K562 (cell line): Measurements from ENCODE around the gene CDC6. TPM values are rescaled to one million over a fixed set of nuclear protein-coding genes. Genes with fewer than 3 reads are reported as not detected.

Source experiments
- ATAC-seq: fragments of 200-7000 bp; cut with Tn5 transposase; 3 replicates; pipeline ENCODE4 v1.9.1; 2020; ENCODE audit warnings: moderate library complexity
- BruUV-seq: library from RNA; stranded (reverse); fragments of 400-500 nt; replicated peaks from 2 replicates; lab custom pipeline; 2021; lab: Mats Ljungman, UMichigan
- CTCF ChIA-PET: fragments of 300-600 bp; formaldehyde crosslinking; extraction: SDS; loops from one replicate; lab custom pipeline; 2021; ENCODE audit warnings: low intra/inter-chr PET ratio; lab: Yijun Ruan, JAX
- POLR2A ChIA-PET: fragments of 300-600, 350-650 bp; sonication (Branson Sonifier 250); formaldehyde crosslinking; extraction: SDS; loops from one replicate; lab custom pipeline; 2021; ENCODE audit warnings: antibody characterized with exemption, inconsistent platforms; lab: Yijun Ruan, JAX
- DNase-seq, 4 experiments: peaks; one replicate each; pipeline versions ENCODE4 v3.0.0 to v3.0.0-alpha.2; 2011 to 2018; ENCODE audit warnings: low spot score in 3 of 4, mixed read lengths in 3 of 4; ENCODE audit errors: extremely low read depth in 1 of 4
- FAIRE-seq: peaks from 2 replicates; lab custom pipeline; 2011; peaks lifted over from hg19 to GRCh38; lab: Jason Lieb, UNC
- H2AFZ ChIP-seq: 2 replicates; pipeline ENCODE4 v1.6.0; 2011; ENCODE audit warnings: low read depth, low read length, control low read depth, inconsistent platforms
- H3K27ac ChIP-seq: fragments of 200-600 bp; 3 replicates; pipeline ENCODE4 v1.8.0; 2011; ENCODE audit warnings: low read depth, mild to moderate bottlenecking, control low read depth, inconsistent platforms, low read length, moderate library complexity, mixed read lengths; ENCODE audit errors: extremely low read depth
- H3K27me3 ChIP-seq, 2 experiments: fragments of 300-600 bp in 1 of 2; 2 replicates in 1 of 2; 3 replicates in 1 of 2; pipeline versions ENCODE4 v1.6.0 to v1.8.0; 2011; ENCODE audit warnings: inconsistent platforms in 2 of 2, low read length in 2 of 2, mild to moderate bottlenecking in 1 of 2, mixed read lengths in 1 of 2, moderate library complexity in 1 of 2; ENCODE audit not compliant: control insufficient read depth in 2 of 2, insufficient read depth in 2 of 2
- H3K36me3 ChIP-seq: fragments of 300-600 bp; 3 replicates; pipeline ENCODE4 v1.8.0; 2011; ENCODE audit warnings: mild to moderate bottlenecking, low read length, inconsistent platforms; ENCODE audit not compliant: control insufficient read depth, insufficient read depth
- H3K4me1 ChIP-seq, 2 experiments: fragments of 200-600 bp in 1 of 2; replicated peaks in 1 of 2; 2 replicates in 1 of 2; 3 replicates in 1 of 2; pipeline versions ENCODE4 v1.5.1 to v1.8.0; 2011; ENCODE audit warnings: inconsistent platforms in 2 of 2, low read length in 2 of 2, mild to moderate bottlenecking in 1 of 2, mixed read lengths in 1 of 2, moderate library complexity in 1 of 2; ENCODE audit not compliant: control insufficient read depth in 2 of 2, insufficient read depth in 2 of 2
- H3K4me2 ChIP-seq: 2 replicates; pipeline ENCODE4 v1.6.1; 2011; ENCODE audit warnings: low read length, control low read depth, inconsistent platforms, mixed read lengths; ENCODE audit not compliant: insufficient read depth
- H3K4me3 ChIP-seq: fragments of 200-600 bp; sonication (generic), shearing (Covaris generic); 2 replicates; pipeline ENCODE4 v1.5.1; 2016; ENCODE audit warnings: control low read depth, inconsistent platforms
- H3K79me2 ChIP-seq: fragments of 200-600 bp; 3 replicates; pipeline ENCODE4 v1.8.0; 2011; ENCODE audit warnings: low read length, inconsistent platforms; ENCODE audit not compliant: control insufficient read depth, insufficient read depth
- H3K9ac ChIP-seq, 2 experiments: 2 replicates each; pipeline versions ENCODE4 v1.6.0 to v1.6.1; 2011; ENCODE audit warnings: low read depth in 2 of 2, low read length in 2 of 2, control low read depth in 1 of 2, inconsistent platforms in 1 of 2, mild to moderate bottlenecking in 1 of 2, mixed read lengths in 1 of 2; ENCODE audit not compliant: insufficient read depth in 1 of 2
- H3K9me1 ChIP-seq: one replicate; pipeline ENCODE4 v1.6.0; 2011; ENCODE audit warnings: inconsistent platforms, mild to moderate bottlenecking, low read length, moderate library complexity; ENCODE audit not compliant: control insufficient read depth, insufficient read depth
- H3K9me3 ChIP-seq: replicated peaks from 2 replicates; pipeline ENCODE4 v1.5.1; 2011; ENCODE audit warnings: low read depth, low read length, inconsistent platforms; ENCODE audit not compliant: control insufficient read depth, insufficient read depth
- H4K20me1 ChIP-seq: replicated peaks from 2 replicates; pipeline ENCODE4 v1.6.1; 2011; ENCODE audit warnings: low read length, inconsistent platforms, mixed read lengths; ENCODE audit not compliant: control insufficient read depth, insufficient read depth
- BCL6 ChIP-seq: fragments of 250-450 bp; sonication (Bioruptor Pico); IDR thresholded peaks from 2 replicates; pipeline ENCODE4 v1.4.0; 2020
- TSHZ1 ChIP-seq: fragments of 250-450 bp; sonication (Bioruptor Pico); IDR thresholded peaks from 2 replicates; pipeline ENCODE4 v1.4.0; 2020; ENCODE audit warnings: mild to moderate bottlenecking, moderate library complexity
- ZNF212 ChIP-seq: fragments of 450-650 bp; formaldehyde crosslinking; IDR thresholded peaks from 2 replicates; pipeline ENCODE4 v1.4.0; 2020; ENCODE audit warnings: mild to moderate bottlenecking
- WGBS: fragments of 100-300 bp; shearing (Covaris generic); methylation state at CpG from one replicate; pipeline ENCODE4 v1.1.6; 2016; ENCODE audit warnings: low coverage, mixed read lengths; ENCODE audit not compliant: insufficient coverage; ENCODE audit errors: missing lambda C conversion rate; 5-methylcytosine and 5-hydroxymethylcytosine counted together
- in situ Hi-C: fragments of 300-500 bp; cut with MboI; formaldehyde crosslinking; loops from 4 replicates; pipeline ENCODE4 v1.15.0; 2018; ENCODE audit warnings: inconsistent platforms, mixed read lengths
- intact Hi-C: fragments of 100-400 bp; cut with micrococcal nuclease; formaldehyde crosslinking; loops from 2 replicates; pipeline ENCODE4 v1.14.2; 2022
- polyA plus RNA-seq, 8 experiments: library from polyadenylated mRNA; depleted of rRNA in 4 of 8; stranded (reverse) in 5 of 8; unstranded in 3 of 8; fragments of >200 nt; fragmentation: Nextera tagmentation in 2 of 8; fragmentation: Illumina TruSeq in 1 of 8; extraction: Ambion mirVana in 2 of 8; extraction: Trizol in 1 of 8; gene quantifications; 2 replicates each; pipeline versions ENCODE4 v1.2.1 to v1.2.3, GENCODE V29; 2011 to 2014; ENCODE audit warnings: inconsistent platforms in 1 of 8, missing spikeins in 1 of 8
- total RNA-seq, 7 experiments: library from RNA; depleted of rRNA in 6 of 7; stranded (reverse); fragments of >200 nt in 6 of 7; fragmentation: Illumina TruSeq in 2 of 7; extraction: Trizol in 2 of 7; gene quantifications; 2 replicates each; pipeline versions ENCODE4 v1.2.1 to v1.2.3, GENCODE V29; 2011 to 2021; ENCODE audit warnings: low replicate concordance in 1 of 7

Gene CDC6
- total and polyA plus RNA-seq, 9 of the 15 experiments (the other 6 are each of a cell fraction or from before 2014, with no cell fraction given) = 29.6 to 141 (median 106) TPM

GRCh38 chr17:40268141-40268712, 19.5 kb upstream of the CDC6 start (continued):
- TF ChIP-seq TSHZ1 = no peak
- no peak for TF ChIP-seq BCL6

GRCh38 chr17:40278414-40278813, 9.3 kb upstream of the CDC6 start:
- no peak overlapping the region for H3K9ac ChIP-seq
- H3K9me3 ChIP-seq = no peaks in the 10 kb centered on the region
- no peak overlapping the region for H2AFZ ChIP-seq
- intact Hi-C loops (no loop called here), in situ Hi-C loops (loop anchor here (25.0 kb wide), 1 partner anchor 266 kb away; the partner anchor contains the start of gene CSF3)
- H3K36me3 ChIP-seq = peaks cover 67% of the 10 kb centered on the region; the same call in 2 of the 3 replicates
- BruUV-seq = no TSS peak
- no peak for TF ChIP-seq ZNF212 (CRISPR knock-in tag)
- TF ChIP-seq, all 486 proteins: peak for 0
- DNase-seq (no peak), FAIRE-seq (no peak), ATAC-seq (no peak)
- no peak overlapping the region for H3K27ac ChIP-seq
- CTCF ChIA-PET = no interaction called here
- H3K4me2 ChIP-seq = no peak overlapping the region
- H3K79me2 ChIP-seq = no peaks in the 10 kb centered on the region
- POLR2A ChIA-PET = no interaction called here
- no peaks in the 10 kb centered on the region for H3K27me3 ChIP-seq
- H3K4me1 ChIP-seq = no peaks in the 10 kb centered on the region
- 89% methylated on average over 1 of the region's 1 CpG for WGBS
- H3K4me3 ChIP-seq = no peak overlapping the region
- no peaks in the 10 kb centered on the region for H4K20me1 ChIP-seq
- no peaks in the 10 kb centered on the region for H3K9me1 ChIP-seq
